ENCODE data around the gene CYP1A1. TPM values are rescaled to one million over a fixed set of nuclear protein-coding genes. Genes with fewer than 3 reads are reported as not detected.
"Not testable (repeated sequence)": the region's sequence is repeated elsewhere in the genome, so short reads cannot be mapped to it uniquely, and the experiment has no call there.

CYP1A1 gene
- total RNA-seq, 1 experiment from 2014 or later: 0.15 TPM

- Histone ChIP-seq H3K4me3 (ENCODE audit: low read depth in 2 of 2, low read length in 2 of 2) (no peak overlapping the region), H3K9me3 (ENCODE audit: control insufficient read depth, insufficient read depth, low read depth, low read length) (no peaks in the 10 kb centered on the region), H3K36me3 (ENCODE audit: control insufficient read depth, insufficient read depth, low read length) (no peaks in the 10 kb centered on the region), H3K4me1 (ENCODE audit: control insufficient read depth, insufficient read depth, low read length) (no peaks in the 10 kb centered on the region), H3K27ac (ENCODE audit: low read length) (no peak overlapping the region), H3K27me3 (ENCODE audit: control insufficient read depth, insufficient read depth, low read length) (no peaks in the 10 kb centered on the region)
- no TSS peak for BruUV-seq (replicated peaks)
- TF ChIP-seq TCF7L2 (IDR thresholded peaks at IDR 0.05; ENCODE audit: low read depth, low read length): no peak
- TF ChIP-seq, protein P1, sequence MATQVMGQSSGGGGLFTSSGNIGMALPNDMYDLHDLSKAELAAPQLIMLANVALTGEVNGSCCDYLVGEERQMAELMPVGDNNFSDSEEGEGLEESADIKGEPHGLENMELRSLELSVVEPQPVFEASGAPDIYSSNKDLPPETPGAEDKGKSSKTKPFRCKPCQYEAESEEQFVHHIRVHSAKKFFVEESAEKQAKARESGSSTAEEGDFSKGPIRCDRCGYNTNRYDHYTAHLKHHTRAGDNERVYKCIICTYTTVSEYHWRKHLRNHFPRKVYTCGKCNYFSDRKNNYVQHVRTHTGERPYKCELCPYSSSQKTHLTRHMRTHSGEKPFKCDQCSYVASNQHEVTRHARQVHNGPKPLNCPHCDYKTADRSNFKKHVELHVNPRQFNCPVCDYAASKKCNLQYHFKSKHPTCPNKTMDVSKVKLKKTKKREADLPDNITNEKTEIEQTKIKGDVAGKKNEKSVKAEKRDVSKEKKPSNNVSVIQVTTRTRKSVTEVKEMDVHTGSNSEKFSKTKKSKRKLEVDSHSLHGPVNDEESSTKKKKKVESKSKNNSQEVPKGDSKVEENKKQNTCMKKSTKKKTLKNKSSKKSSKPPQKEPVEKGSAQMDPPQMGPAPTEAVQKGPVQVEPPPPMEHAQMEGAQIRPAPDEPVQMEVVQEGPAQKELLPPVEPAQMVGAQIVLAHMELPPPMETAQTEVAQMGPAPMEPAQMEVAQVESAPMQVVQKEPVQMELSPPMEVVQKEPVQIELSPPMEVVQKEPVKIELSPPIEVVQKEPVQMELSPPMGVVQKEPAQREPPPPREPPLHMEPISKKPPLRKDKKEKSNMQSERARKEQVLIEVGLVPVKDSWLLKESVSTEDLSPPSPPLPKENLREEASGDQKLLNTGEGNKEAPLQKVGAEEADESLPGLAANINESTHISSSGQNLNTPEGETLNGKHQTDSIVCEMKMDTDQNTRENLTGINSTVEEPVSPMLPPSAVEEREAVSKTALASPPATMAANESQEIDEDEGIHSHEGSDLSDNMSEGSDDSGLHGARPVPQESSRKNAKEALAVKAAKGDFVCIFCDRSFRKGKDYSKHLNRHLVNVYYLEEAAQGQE (IDR thresholded peaks at IDR 0.05; ENCODE audit: insufficient read depth in 1 of 2, low read depth in 2 of 2, low read length in 1 of 2): no peak
- TF ChIP-seq CTCF (IDR thresholded peaks at IDR 0.05): no peak
- TF ChIP-seq POLR2AphosphoS5 (IDR thresholded peaks at IDR 0.05; ENCODE audit: low read depth, low read length): no peak
- no peak for TF ChIP-seq SIN3A (IDR thresholded peaks at IDR 0.05; ENCODE audit: borderline replicate concordance, insufficient read depth, low read depth, low read length)
- CTCF ChIA-PET: interaction anchor here (0.7 kb wide), 1 partner anchor 378 kb away, joined by 3 read pairs; no protein-coding TSS in a partner anchor
- POLR2A ChIA-PET: no interaction called here
- ATAC-seq (no peak), DNase-seq (ENCODE audit: low read depth, low spot score) (no peak)
- intact Hi-C loops (cut with micrococcal nuclease; ENCODE audit: unreplicated experiment) (no loop called here), in situ Hi-C loops (cut with HindIII; ENCODE audit: low pct_unique_long_range_greater_than_20kb, low sequenced_read_pairs) (no loop called here)
Observed at GRCh38 chr15:74742422-74742821, 17.1 kb upstream of the CYP1A1 start.

- H3K36me3 ChIP-seq (ENCODE audit: control insufficient read depth, insufficient read depth, low read length); H3K4me1 ChIP-seq (ENCODE audit: control insufficient read depth, insufficient read depth, low read length); H3K27ac ChIP-seq (ENCODE audit: low read length); BruUV-seq (replicated peaks); ATAC-seq; POLR2A ChIA-PET; intact Hi-C loops (cut with micrococcal nuclease; ENCODE audit: unreplicated experiment); DNase-seq (ENCODE audit: low read depth, low spot score); H3K4me3 ChIP-seq (ENCODE audit: low read depth in 2 of 2, low read length in 2 of 2); H3K9me3 ChIP-seq (ENCODE audit: control insufficient read depth, insufficient read depth, low read depth, low read length); CTCF ChIA-PET; in situ Hi-C loops (cut with HindIII; ENCODE audit: low pct_unique_long_range_greater_than_20kb, low sequenced_read_pairs); H3K27me3 ChIP-seq (ENCODE audit: control insufficient read depth, insufficient read depth, low read length): not testable (repeated sequence)
Observed at GRCh38 chr15:74738239-74738638, 12.9 kb upstream of the CYP1A1 start.

DNA sequence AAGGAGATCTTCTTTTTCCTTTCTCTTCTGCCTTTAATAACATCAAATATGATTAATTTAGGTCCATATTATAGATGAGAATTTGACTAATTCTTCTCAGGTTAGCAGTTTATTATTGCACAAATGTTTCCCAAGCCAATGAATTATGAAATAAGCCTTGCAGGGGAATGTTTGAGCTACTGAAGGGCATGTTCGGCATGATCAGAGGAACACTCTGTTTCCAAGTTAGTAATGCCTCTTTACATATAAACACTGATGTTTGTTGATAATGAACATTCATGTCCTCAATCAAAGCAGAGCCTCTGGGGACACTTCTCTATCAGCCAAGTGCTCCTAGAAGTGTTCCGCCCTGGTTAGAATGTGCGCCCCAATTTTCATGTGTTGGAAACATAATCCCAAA, 10.0 kb upstream of the CYP1A1 start:
- Histone ChIP-seq H3K27me3 (ENCODE audit: control insufficient read depth, insufficient read depth, low read length) (no peaks in the 10 kb centered on the region), H3K4me3 (ENCODE audit: low read depth in 2 of 2, low read length in 2 of 2) (no peak overlapping the region), H3K9me3 (ENCODE audit: control insufficient read depth, insufficient read depth, low read depth, low read length) (no peaks in the 10 kb centered on the region), H3K36me3 (ENCODE audit: control insufficient read depth, insufficient read depth, low read length) (no peaks in the 10 kb centered on the region), H3K27ac (ENCODE audit: low read length) (no peak overlapping the region), H3K4me1 (ENCODE audit: control insufficient read depth, insufficient read depth, low read length) (no peaks in the 10 kb centered on the region)
- DNase-seq (ENCODE audit: low read depth, low spot score) (no peak), ATAC-seq (no peak)
- intact Hi-C loops (cut with micrococcal nuclease; ENCODE audit: unreplicated experiment) (no loop called here), in situ Hi-C loops (cut with HindIII; ENCODE audit: low pct_unique_long_range_greater_than_20kb, low sequenced_read_pairs) (no loop called here)
- POLR2A ChIA-PET: no interaction called here
- TF ChIP-seq POLR2AphosphoS5 (IDR thresholded peaks at IDR 0.05; ENCODE audit: low read depth, low read length) (no peak), SIN3A (IDR thresholded peaks at IDR 0.05; ENCODE audit: borderline replicate concordance, insufficient read depth, low read depth, low read length) (no peak), TCF7L2 (IDR thresholded peaks at IDR 0.05; ENCODE audit: low read depth, low read length) (no peak), CTCF (IDR thresholded peaks at IDR 0.05) (no peak)
- TF ChIP-seq, protein P1 (IDR thresholded peaks at IDR 0.05; ENCODE audit: insufficient read depth in 1 of 2, low read depth in 2 of 2, low read length in 1 of 2): no peak
- CTCF ChIA-PET: no interaction called here
- BruUV-seq (replicated peaks): no TSS peak

Measured in Panc1 (cell line).